H1 (cell line): ENCODE data around the gene PLCXD1. TPM values are rescaled to one million over a fixed set of nuclear protein-coding genes. Genes with fewer than 3 reads are reported as not detected.

Source experiments
- CTCF ChIA-PET: fragments of 300-600 bp; sonication (Branson Sonifier 250); formaldehyde crosslinking; loops from one replicate; lab custom pipeline; 2021; ENCODE audit not compliant: partially characterized antibody; lab: Charles Lee
- POLR2A ChIA-PET: fragments of 300-600 bp; sonication (Branson Sonifier 250); formaldehyde crosslinking; loops from one replicate; lab custom pipeline; 2021; ENCODE audit warnings: inconsistent platforms; ENCODE audit not compliant: partially characterized antibody; lab: Charles Lee
- DNase-seq, 2 experiments: peaks; one replicate each; pipeline versions ENCODE4 v3.0.0 to v3.0.0-alpha.2; 2010 to 2022; ENCODE audit warnings: low spot score in 2 of 2, low read depth in 1 of 2, mixed read lengths in 1 of 2
- FAIRE-seq: peaks from 2 replicates; lab custom pipeline; 2011; peaks lifted over from hg19 to GRCh38; lab: Jason Lieb, UNC
- H2AFZ ChIP-seq: 2 replicates; pipeline ENCODE4 v1.8.1; 2012; ENCODE audit warnings: low read length, inconsistent platforms
- H2AK5ac ChIP-seq: 2 replicates; pipeline ENCODE4 v1.6.1; 2013; ENCODE audit warnings: low read depth, low read length
- H2BK120ac ChIP-seq: replicated peaks from 2 replicates; pipeline ENCODE3; 2013; ENCODE audit warnings: low read depth, low read length, inconsistent platforms
- H2BK12ac ChIP-seq: 2 replicates; pipeline ENCODE4 v1.6.1; 2013; ENCODE audit warnings: low read depth, low read length
- H2BK15ac ChIP-seq: 2 replicates; pipeline ENCODE4 v1.6.1; 2013; ENCODE audit warnings: low read length
- H2BK20ac ChIP-seq: 2 replicates; pipeline ENCODE4 v1.6.1; 2013; ENCODE audit warnings: low read length
- H2BK5ac ChIP-seq: 2 replicates; pipeline ENCODE4 v1.6.1; 2013; ENCODE audit warnings: low read depth, low read length
- H3K14ac ChIP-seq: 2 replicates; pipeline ENCODE4 v1.6.1; 2013; ENCODE audit warnings: inconsistent platforms; ENCODE audit not compliant: insufficient read length
- H3K18ac ChIP-seq: 2 replicates; pipeline ENCODE4 v1.6.1; 2013; ENCODE audit warnings: low read length; ENCODE audit errors: extremely low read depth
- H3K23ac ChIP-seq: 2 replicates; pipeline ENCODE4 v1.6.1; 2013; ENCODE audit warnings: inconsistent platforms; ENCODE audit not compliant: insufficient read length
- H3K23me2 ChIP-seq: 2 replicates; pipeline ENCODE4 v1.6.1; 2013; ENCODE audit warnings: low read depth, low read length
- H3K27ac ChIP-seq: 2 replicates; pipeline ENCODE4 v1.6.1; 2011; ENCODE audit warnings: low read depth, low read length, inconsistent platforms
- H3K27me3 ChIP-seq, 4 experiments: replicated peaks in 1 of 4; 1 replicate in 1 of 4; 2 replicates in 3 of 4; pipeline versions ENCODE4 v1.6.1 to v1.8.1; 2011 to 2013; ENCODE audit warnings: low read length in 3 of 4, mild to moderate bottlenecking in 3 of 4, inconsistent platforms in 2 of 4, mixed read lengths in 2 of 4, moderate library complexity in 1 of 4; ENCODE audit not compliant: control insufficient read depth in 3 of 4, insufficient read depth in 3 of 4; ENCODE audit errors: extremely low read depth in 1 of 4
- H3K36me3 ChIP-seq, 4 experiments: 2 replicates each; pipeline versions ENCODE4 v1.6.1 to v1.8.1; 2011 to 2013; ENCODE audit warnings: mild to moderate bottlenecking in 4 of 4, low read length in 3 of 4, moderate library complexity in 2 of 4, control low read depth in 1 of 4, inconsistent platforms in 1 of 4; ENCODE audit not compliant: insufficient read depth in 4 of 4, control insufficient read depth in 2 of 4
- H3K4ac ChIP-seq: replicated peaks from 2 replicates; pipeline ENCODE3; 2013; ENCODE audit warnings: low read length, low read depth, mixed read lengths, inconsistent platforms; ENCODE audit not compliant: insufficient read length
- H3K4me1 ChIP-seq, 4 experiments: replicated peaks in 1 of 4; 1 replicate in 1 of 4; 2 replicates in 3 of 4; pipeline versions ENCODE4 v1.6.1 to v1.8.1; 2011 to 2013; ENCODE audit warnings: low read length in 3 of 4, inconsistent platforms in 2 of 4, mixed read lengths in 1 of 4; ENCODE audit not compliant: insufficient read depth in 4 of 4, control insufficient read depth in 3 of 4
- H3K4me2 ChIP-seq, 2 experiments: 2 replicates each; pipeline versions ENCODE4 v1.6.1 to v1.8.1; 2011 to 2013; ENCODE audit warnings: low read depth in 2 of 2, low read length in 2 of 2, control low read depth in 1 of 2, inconsistent platforms in 1 of 2, mild to moderate bottlenecking in 1 of 2; ENCODE audit not compliant: insufficient read depth in 1 of 2
- H3K4me3 ChIP-seq, 4 experiments: fragments of 200-600, 300-600 bp in 1 of 4; sonication (generic), shearing (Covaris generic), sonication (Bioruptor Twin) in 1 of 4; 2 replicates each; pipeline versions ENCODE4 v1.5.1 to v1.8.1; 2011 to 2016; ENCODE audit warnings: low read length in 4 of 4, low read depth in 3 of 4, control low read depth in 2 of 4, inconsistent platforms in 2 of 4, mild to moderate bottlenecking in 2 of 4, mixed read lengths in 1 of 4, moderate library complexity in 1 of 4; ENCODE audit not compliant: insufficient read depth in 2 of 4; ENCODE audit errors: extremely low read depth in 1 of 4
- H3K56ac ChIP-seq: replicated peaks from 2 replicates; pipeline ENCODE3; 2013; ENCODE audit warnings: low read depth, mild to moderate bottlenecking, mixed read lengths, low read length, inconsistent platforms; ENCODE audit not compliant: insufficient read length
- H3K79me1 ChIP-seq: 2 replicates; pipeline ENCODE4 v1.6.1; 2013; ENCODE audit warnings: low read depth, low read length, control low read depth
- H3K79me2 ChIP-seq, 2 experiments: 2 replicates each; pipeline versions ENCODE4 v1.6.1 to v1.8.1; 2012 to 2013; ENCODE audit warnings: low read length in 2 of 2, mild to moderate bottlenecking in 2 of 2, inconsistent platforms in 1 of 2; ENCODE audit not compliant: insufficient read depth in 2 of 2, control insufficient read depth in 1 of 2
- H3K9ac ChIP-seq, 4 experiments: replicated peaks in 1 of 4; 1 replicate in 1 of 4; 2 replicates in 3 of 4; pipeline versions ENCODE4 v1.6.1 to v1.8.1; 2011 to 2013; ENCODE audit warnings: low read depth in 3 of 4, low read length in 3 of 4, control low read depth in 2 of 4, mild to moderate bottlenecking in 2 of 4, moderate library complexity in 2 of 4, inconsistent platforms in 1 of 4; ENCODE audit errors: extremely low read depth in 1 of 4
- H3K9me3 ChIP-seq, 2 experiments: 2 replicates each; pipeline versions ENCODE4 v1.6.1 to v1.8.1; 2012 to 2013; ENCODE audit warnings: mild to moderate bottlenecking in 2 of 2, moderate library complexity in 2 of 2, control low read depth in 1 of 2, inconsistent platforms in 1 of 2, low read depth in 1 of 2, low read length in 1 of 2, mixed read lengths in 1 of 2; ENCODE audit not compliant: insufficient read depth in 2 of 2
- H4K20me1 ChIP-seq, 2 experiments: replicated peaks in 1 of 2; 2 replicates each; pipeline versions ENCODE3 to v1.8.1; 2011 to 2013; ENCODE audit warnings: inconsistent platforms in 2 of 2, low read length in 2 of 2, mild to moderate bottlenecking in 1 of 2; ENCODE audit not compliant: insufficient read depth in 2 of 2, control insufficient read depth in 1 of 2
- H4K5ac ChIP-seq: 2 replicates; pipeline ENCODE4 v1.6.1; 2013; ENCODE audit warnings: low read length, low read depth, mixed read lengths, inconsistent platforms; ENCODE audit not compliant: insufficient read length
- H4K8ac ChIP-seq: 2 replicates; pipeline ENCODE4 v1.8.0; 2013; ENCODE audit warnings: mild to moderate bottlenecking, moderate library complexity, low read length, inconsistent platforms; ENCODE audit not compliant: insufficient read depth; ENCODE audit errors: extremely low read depth
- H4K91ac ChIP-seq: replicated peaks from 2 replicates; pipeline ENCODE3; 2013; ENCODE audit warnings: low read length, mixed read lengths, inconsistent platforms; ENCODE audit not compliant: insufficient read length
- CTBP2 ChIP-seq: IDR thresholded peaks from 2 replicates; pipeline ENCODE4 v1.7.0; 2011; ENCODE audit warnings: borderline replicate concordance, mild to moderate bottlenecking, moderate library complexity, mixed read lengths, low read length; ENCODE audit not compliant: insufficient read depth, insufficient read length
- KDM1A ChIP-seq: fragments of 200-600, 300-600 bp; sonication (generic); IDR thresholded peaks from 2 replicates; pipeline ENCODE4 v1.7.1; 2016; ENCODE audit warnings: mild to moderate bottlenecking, low read length, borderline replicate concordance
- SIN3A ChIP-seq, 2 experiments: IDR thresholded peaks in 1 of 2; conservative IDR thresholded peaks in 1 of 2; 2 replicates each; pipeline ENCODE4 v1.6.1; 2011 to 2012; ENCODE audit warnings: low read length in 2 of 2, improper control_type of control experiment in 1 of 2, low read depth in 1 of 2, mild to moderate bottlenecking in 1 of 2
- SP2 ChIP-seq: IDR thresholded peaks from 2 replicates; pipeline ENCODE4 v1.6.1; 2012; ENCODE audit warnings: mild to moderate bottlenecking, low read length, inconsistent platforms
- SRF ChIP-seq: IDR thresholded peaks from 2 replicates; pipeline ENCODE4 v1.6.1; 2011; ENCODE audit warnings: mild to moderate bottlenecking, low read depth, low read length, moderate library complexity
- WGBS, 2 experiments: shearing (Covaris generic) in 1 of 2; methylation state at CpG; one replicate each; pipeline versions ENCODE4 v1.1.6 to v1.1.7; 2013 to 2015; ENCODE audit warnings: low lambda C conversion rate in 2 of 2, mixed read lengths in 2 of 2, inconsistent platforms in 1 of 2, low coverage in 1 of 2, missing lambda C conversion rate in 1 of 2; ENCODE audit not compliant: insufficient replicate concordance in 2 of 2, insufficient coverage in 1 of 2, insufficient read length in 1 of 2; ENCODE audit errors: extremely low coverage in 1 of 2, missing lambda C conversion rate in 1 of 2; 5-methylcytosine and 5-hydroxymethylcytosine counted together
- polyA plus RNA-seq, 7 experiments: library from polyadenylated mRNA; depleted of rRNA in 3 of 7; stranded (reverse) in 5 of 7; unstranded in 2 of 7; fragments of >200 nt in 5 of 7; fragments of 200-250 nt in 2 of 7; gene quantifications; 1 replicate in 5 of 7; 2 replicates in 1 of 7; 4 replicates in 1 of 7; pipeline versions ENCODE4 v1.2.1 to v1.2.3, GENCODE V29; 2011 to 2013; ENCODE audit warnings: missing spikeins in 2 of 7, mixed read lengths in 2 of 7
- total RNA-seq: library from RNA; stranded (reverse); fragmentation: NEBNext Ultra II Directional; extraction: Animal tissue kit (Norgen Biotek cat#: 25700); gene quantifications from 2 replicates; pipeline ENCODE4 v1.2.1, GENCODE V29; 2021

The PLCXD1 gene
- total and polyA plus RNA-seq, 2 of the 8 experiments (the other 6 are each of a cell fraction or from before 2014, with no cell fraction given), result 93.6 to 124 TPM

DNA sequence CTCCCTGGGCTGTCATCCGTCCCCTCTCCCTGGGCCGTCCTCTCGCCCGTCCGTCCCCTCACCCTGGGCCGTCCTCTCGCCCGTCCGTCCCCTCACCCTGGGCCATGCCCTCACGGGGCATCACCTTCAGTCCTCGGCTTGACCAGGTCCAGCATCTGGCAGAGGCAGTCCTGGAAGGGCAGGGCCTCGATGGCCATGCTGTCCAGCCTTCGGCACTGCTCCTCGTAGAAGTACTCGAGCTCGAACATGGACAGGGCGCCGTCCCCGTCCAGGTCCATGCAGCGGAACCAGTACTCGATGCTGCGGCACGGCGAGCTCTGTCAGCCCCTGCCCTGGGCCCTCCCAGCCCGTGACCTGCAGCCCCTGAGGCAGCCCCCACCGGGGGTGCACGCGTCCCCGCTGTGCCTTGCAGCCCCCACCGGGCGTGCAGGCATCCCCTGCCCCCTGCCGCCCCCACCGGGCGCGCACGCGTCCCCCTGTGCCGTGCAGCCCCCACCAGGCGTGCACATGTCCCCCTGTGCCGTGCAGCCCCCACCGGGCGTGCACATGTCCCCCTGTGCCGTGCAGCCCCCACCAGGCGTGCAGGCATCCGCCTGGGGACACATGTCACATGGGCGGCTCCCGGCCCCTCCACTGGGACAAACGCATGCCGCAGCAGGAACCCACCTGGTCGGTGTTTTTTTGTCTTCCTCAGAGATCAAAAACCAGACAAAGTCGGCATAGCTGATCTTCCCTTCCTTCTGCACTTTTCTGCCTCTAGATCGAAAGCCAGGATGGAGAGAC lies 59.7 kb downstream of the PLCXD1 start:
- no peaks in the 10 kb centered on the region for H3K23me2 ChIP-seq
- no peak overlapping the region for H4K5ac ChIP-seq
- H3K4me1 ChIP-seq, result no peaks in the 10 kb centered on the region
- 95% methylated on average over 28 of the region's 52 CpGs; no CpG with 5 or more reads in 1 of the 2 experiments for WGBS, 2 experiments
- H3K4ac ChIP-seq, result no peak overlapping the region
- no peak overlapping the region for H2BK15ac ChIP-seq
- H3K27ac ChIP-seq, result no peak overlapping the region
- H3K9me3 ChIP-seq, result no peaks in the 10 kb centered on the region; a peak in 1 of 4 replicates
- no peak overlapping the region for H2AFZ ChIP-seq
- no peaks in the 10 kb centered on the region for H3K79me2 ChIP-seq
- no peak overlapping the region; the same call in 1 of the 2 replicates for H2BK12ac ChIP-seq
- H4K20me1 ChIP-seq, result peaks cover 0 to 5% of the 10 kb centered on the region in 2 experiments
- no peak overlapping the region for H3K14ac ChIP-seq
- no peak overlapping the region for H4K8ac ChIP-seq
- FAIRE-seq, result no peak
- no peak overlapping the region for H2AK5ac ChIP-seq
- CTCF ChIA-PET, result no interaction called here
- no peak overlapping the region for H3K23ac ChIP-seq
- no peak overlapping the region for H4K91ac ChIP-seq
- no peak overlapping the region for H3K4me2 ChIP-seq
- H3K18ac ChIP-seq, result no peak overlapping the region
- H2BK20ac ChIP-seq, result no peak overlapping the region
- no peaks in the 10 kb centered on the region for H3K27me3 ChIP-seq
- TF ChIP-seq SP2 (no peak), CTBP2 (no peak), KDM1A (no peak), SIN3A (conservative IDR thresholded peaks at IDR 0.05 in 1 of 2, IDR thresholded peaks at IDR 0.05 in 1 of 2; ENCODE audit: low read depth in 1 of 2, low read length in 2 of 2) (no peak), SRF (no peak)
- TF ChIP-seq, all 59 proteins: peak for 0
- Histone ChIP-seq H3K36me3 (peaks cover 5 to 45% (median 20%) of the 10 kb centered on the region in 4 experiments; a peak in 5 of 8 replicates), H3K9ac (no peak overlapping the region), H2BK120ac (no peak overlapping the region), H3K56ac (no peak overlapping the region), H2BK5ac (no peak overlapping the region), H3K4me3 (no peak overlapping the region), H3K79me1 (no peaks in the 10 kb centered on the region; the same call in 1 of the 2 replicates)
- POLR2A ChIA-PET, result no interaction called here
- DNase-seq, result peak in 1 of 2 experiments; percentile 34
